ENCODE measurements around the gene CYP2J2.
"Not testable (repeated sequence)": the region's sequence is repeated elsewhere in the genome, so short reads cannot be mapped to it uniquely, and the experiment has no call there.

Gene CYP2J2

GRCh38 chr1:59921258-59921899 is 5.2 kb downstream of the CYP2J2 start:
- peaks cover 0 to 15% (median 2%) of the 10 kb centered on the region in 3 experiments for H3K27me3 ChIP-seq (ENCODE audit: control insufficient read depth in 3 of 3, insufficient read depth in 3 of 3, low read depth in 1 of 3, low read length in 3 of 3)
- not testable (repeated sequence) for H3K9ac ChIP-seq (ENCODE audit: low read depth, low read length, poor library complexity); H3K4me2 ChIP-seq (ENCODE audit: insufficient read depth, low read length, poor library complexity, severe bottlenecking); DNase-seq (ENCODE audit: low spot score); H3K79me1 ChIP-seq (ENCODE audit: low read depth, low read length); H2BK120ac ChIP-seq (ENCODE audit: low read depth, low read length); H3K9me3 ChIP-seq (replicated peaks in 1 of 2; ENCODE audit: control insufficient read depth in 2 of 2, insufficient read depth in 1 of 2, low read depth in 1 of 2, low read length in 2 of 2); H3K14ac ChIP-seq (ENCODE audit: low read length); H3K4me3 ChIP-seq (ENCODE audit: low read length in 2 of 2); H3K4me1 ChIP-seq (ENCODE audit: control insufficient read depth in 2 of 2, insufficient read depth in 1 of 2, low read depth in 1 of 2, low read length in 2 of 2); H2AK5ac ChIP-seq (ENCODE audit: low read depth, low read length); H4K91ac ChIP-seq (ENCODE audit: low read depth, low read length, poor library complexity); H4K8ac ChIP-seq (ENCODE audit: low read depth, low read length); H2BK5ac ChIP-seq (ENCODE audit: low read length); H2AFZ ChIP-seq (ENCODE audit: low read length); H3K18ac ChIP-seq (ENCODE audit: low read length); H2BK15ac ChIP-seq (ENCODE audit: low read length); H3K23ac ChIP-seq (ENCODE audit: low read depth, low read length, poor library complexity); H3K36me3 ChIP-seq (replicated peaks in 1 of 2; ENCODE audit: control insufficient read depth in 2 of 2, insufficient read depth in 2 of 2, low read length in 2 of 2); H3K4ac ChIP-seq (ENCODE audit: low read length); H2BK12ac ChIP-seq (ENCODE audit: low read length); H3K27ac ChIP-seq (replicated peaks; ENCODE audit: low read length)
- no CpG with 5 or more reads among the region's 6 CpGs for WGBS, 2 donors (ENCODE audit: extremely low coverage in 2 of 2, insufficient read length in 2 of 2, insufficient replicate concordance in 1 of 2)

- Histone ChIP-seq H4K8ac (ENCODE audit: low read depth, low read length) (no peak overlapping the region), H3K14ac (ENCODE audit: low read length) (no peak overlapping the region), H2BK15ac (ENCODE audit: low read length) (no peak overlapping the region), H2BK12ac (ENCODE audit: low read length) (no peak overlapping the region), H3K79me1 (ENCODE audit: low read depth, low read length) (no peaks in the 10 kb centered on the region), H2AFZ (ENCODE audit: low read length) (no peak overlapping the region), H2BK120ac (ENCODE audit: low read depth, low read length) (no peak overlapping the region), H2AK5ac (ENCODE audit: low read depth, low read length) (no peak overlapping the region), H3K23ac (ENCODE audit: low read depth, low read length, poor library complexity) (no peak overlapping the region), H3K4me3 (ENCODE audit: low read length in 2 of 2) (no peak overlapping the region), H4K91ac (ENCODE audit: low read depth, low read length, poor library complexity) (no peak overlapping the region), H3K18ac (ENCODE audit: low read length) (no peak overlapping the region), H3K36me3 (replicated peaks in 1 of 2; ENCODE audit: control insufficient read depth in 2 of 2, insufficient read depth in 2 of 2, low read length in 2 of 2) (no peaks in the 10 kb centered on the region), H3K4ac (ENCODE audit: low read length) (no peak overlapping the region), H3K27ac (replicated peaks; ENCODE audit: low read length) (no peak overlapping the region), H3K4me2 (ENCODE audit: insufficient read depth, low read length, poor library complexity, severe bottlenecking) (no peak overlapping the region), H3K9me3 (replicated peaks in 1 of 2; ENCODE audit: control insufficient read depth in 2 of 2, insufficient read depth in 1 of 2, low read depth in 1 of 2, low read length in 2 of 2) (peaks cover 0 to 3% of the 10 kb centered on the region in 2 donors), H3K27me3 (ENCODE audit: control insufficient read depth in 3 of 3, insufficient read depth in 3 of 3, low read depth in 1 of 3, low read length in 3 of 3) (no peaks in the 10 kb centered on the region), H2BK5ac (ENCODE audit: low read length) (no peak overlapping the region), H3K4me1 (ENCODE audit: control insufficient read depth in 2 of 2, insufficient read depth in 1 of 2, low read depth in 1 of 2, low read length in 2 of 2) (no peaks in the 10 kb centered on the region), H3K9ac (ENCODE audit: low read depth, low read length, poor library complexity) (no peak overlapping the region)
- no CpG with 5 or more reads among the region's 2 CpGs for WGBS, 2 donors (ENCODE audit: extremely low coverage in 2 of 2, insufficient read length in 2 of 2, insufficient replicate concordance in 1 of 2)
- no peak for DNase-seq (ENCODE audit: low spot score)
Measured at GRCh38 chr1:59919746-59920145, 6.8 kb downstream of the CYP2J2 start.

DNA sequence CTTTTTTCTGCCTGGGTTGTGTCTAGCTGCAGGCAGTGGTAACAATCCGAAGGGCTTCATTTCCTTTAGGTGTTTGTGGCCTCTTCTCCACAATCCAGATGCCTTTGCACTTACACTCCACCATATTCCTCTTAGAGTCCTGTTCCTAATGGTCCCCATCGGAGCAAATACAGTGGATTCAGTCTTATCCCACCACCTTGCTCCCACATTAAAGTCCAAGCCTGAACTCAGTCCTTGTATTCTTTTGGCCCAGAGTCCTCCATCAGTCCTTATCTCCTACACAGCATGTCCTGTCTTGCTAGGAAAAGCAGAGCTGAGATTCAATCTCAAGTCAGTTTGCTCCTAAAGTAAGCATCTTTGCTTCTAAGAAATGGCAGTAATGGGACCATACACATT is 8.8 kb downstream of the CYP2J2 start:
- H3K27ac ChIP-seq (replicated peaks; ENCODE audit: low read length): no peak overlapping the region
- no peak overlapping the region for H4K8ac ChIP-seq (ENCODE audit: low read depth, low read length)
- DNase-seq (ENCODE audit: low spot score): no peak
- no CpG with 5 or more reads among the region's 2 CpGs for WGBS, 2 donors (ENCODE audit: extremely low coverage in 2 of 2, insufficient read length in 2 of 2, insufficient replicate concordance in 1 of 2)
- no peaks in the 10 kb centered on the region for H3K27me3 ChIP-seq (ENCODE audit: control insufficient read depth in 3 of 3, insufficient read depth in 3 of 3, low read depth in 1 of 3, low read length in 3 of 3)
- no peaks in the 10 kb centered on the region for H3K79me1 ChIP-seq (ENCODE audit: low read depth, low read length)
- H3K4me2 ChIP-seq (ENCODE audit: insufficient read depth, low read length, poor library complexity, severe bottlenecking): no peak overlapping the region
- no peak overlapping the region for H2AFZ ChIP-seq (ENCODE audit: low read length)
- no peaks in the 10 kb centered on the region for H3K36me3 ChIP-seq (replicated peaks in 1 of 2; ENCODE audit: control insufficient read depth in 2 of 2, insufficient read depth in 2 of 2, low read length in 2 of 2)
- H3K4me1 ChIP-seq (ENCODE audit: control insufficient read depth in 2 of 2, insufficient read depth in 1 of 2, low read depth in 1 of 2, low read length in 2 of 2): no peaks in the 10 kb centered on the region
- peaks cover 0 to 1% of the 10 kb centered on the region in 2 donors for H3K9me3 ChIP-seq (replicated peaks in 1 of 2; ENCODE audit: control insufficient read depth in 2 of 2, insufficient read depth in 1 of 2, low read depth in 1 of 2, low read length in 2 of 2)
- H3K14ac ChIP-seq (ENCODE audit: low read length): no peak overlapping the region
- no peak overlapping the region for H3K4me3 ChIP-seq (ENCODE audit: low read length in 2 of 2)
- no peak overlapping the region for H2BK15ac ChIP-seq (ENCODE audit: low read length)
- no peak overlapping the region for H2BK12ac ChIP-seq (ENCODE audit: low read length)
- no peak overlapping the region for H2BK5ac ChIP-seq (ENCODE audit: low read length)
- no peak overlapping the region for H3K4ac ChIP-seq (ENCODE audit: low read length)
- no peak overlapping the region for H3K18ac ChIP-seq (ENCODE audit: low read length)
- no peak overlapping the region for H3K9ac ChIP-seq (ENCODE audit: low read depth, low read length, poor library complexity)
- H4K91ac ChIP-seq (ENCODE audit: low read depth, low read length, poor library complexity): no peak overlapping the region
- H3K23ac ChIP-seq (ENCODE audit: low read depth, low read length, poor library complexity): no peak overlapping the region
- H2BK120ac ChIP-seq (ENCODE audit: low read depth, low read length): no peak overlapping the region
- no peak overlapping the region for H2AK5ac ChIP-seq (ENCODE audit: low read depth, low read length)

DNA sequence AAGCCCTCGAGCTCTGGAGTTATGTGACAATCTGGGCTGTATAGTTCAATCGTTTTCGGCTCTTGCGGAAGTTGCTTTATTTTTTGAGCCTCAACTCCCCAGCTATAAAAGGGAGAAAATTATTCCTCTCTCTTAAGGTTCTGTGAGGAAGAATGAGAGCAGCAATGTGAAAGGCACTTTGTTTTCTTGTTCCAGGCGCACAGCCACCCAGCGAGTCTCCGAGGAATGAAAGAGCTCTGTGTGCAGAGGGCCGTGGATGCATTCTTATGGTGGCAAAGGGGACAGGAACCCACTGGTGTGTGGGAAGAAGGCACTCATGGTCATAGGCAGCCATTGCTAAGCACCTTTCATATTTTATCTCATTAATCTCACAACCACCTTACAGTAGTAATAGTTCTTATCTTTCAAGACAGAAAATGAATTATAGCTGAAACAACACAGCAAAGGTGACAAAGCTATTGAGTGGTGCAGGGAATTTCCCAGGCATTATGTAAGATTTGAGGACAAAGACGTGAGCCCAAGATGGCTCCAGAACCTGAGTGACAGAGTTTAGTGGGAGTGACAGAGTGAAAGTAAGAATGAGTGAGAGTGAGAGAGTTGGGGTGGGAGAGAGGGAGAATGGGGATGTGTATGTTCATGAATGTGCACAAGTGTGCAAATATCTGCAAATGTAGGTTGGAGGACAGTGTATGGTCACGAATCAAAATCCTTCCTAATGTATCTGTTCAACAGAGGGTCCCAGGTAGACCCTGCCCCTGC is 9.4 kb downstream of the CYP2J2 start:
- Histone ChIP-seq H4K8ac (ENCODE audit: low read depth, low read length) (no peak overlapping the region), H2BK5ac (ENCODE audit: low read length) (no peak overlapping the region), H3K9me3 (replicated peaks in 1 of 2; ENCODE audit: control insufficient read depth in 2 of 2, insufficient read depth in 1 of 2, low read depth in 1 of 2, low read length in 2 of 2) (peaks cover 0 to 1% of the 10 kb centered on the region in 2 donors), H3K14ac (ENCODE audit: low read length) (no peak overlapping the region), H3K18ac (ENCODE audit: low read length) (no peak overlapping the region), H4K91ac (ENCODE audit: low read depth, low read length, poor library complexity) (no peak overlapping the region), H3K9ac (ENCODE audit: low read depth, low read length, poor library complexity) (no peak overlapping the region), H3K23ac (ENCODE audit: low read depth, low read length, poor library complexity) (no peak overlapping the region), H3K36me3 (replicated peaks in 1 of 2; ENCODE audit: control insufficient read depth in 2 of 2, insufficient read depth in 2 of 2, low read length in 2 of 2) (no peaks in the 10 kb centered on the region), H3K27ac (replicated peaks; ENCODE audit: low read length) (no peak overlapping the region), H3K4me1 (ENCODE audit: control insufficient read depth in 2 of 2, insufficient read depth in 1 of 2, low read depth in 1 of 2, low read length in 2 of 2) (no peaks in the 10 kb centered on the region), H2BK12ac (ENCODE audit: low read length) (no peak overlapping the region), H3K4ac (ENCODE audit: low read length) (no peak overlapping the region), H2BK15ac (ENCODE audit: low read length) (no peak overlapping the region), H3K27me3 (ENCODE audit: control insufficient read depth in 3 of 3, insufficient read depth in 3 of 3, low read depth in 1 of 3, low read length in 3 of 3) (no peaks in the 10 kb centered on the region), H3K79me1 (ENCODE audit: low read depth, low read length) (no peaks in the 10 kb centered on the region), H2AK5ac (ENCODE audit: low read depth, low read length) (no peak overlapping the region), H2BK120ac (ENCODE audit: low read depth, low read length) (no peak overlapping the region), H2AFZ (ENCODE audit: low read length) (no peak overlapping the region), H3K4me3 (ENCODE audit: low read length in 2 of 2) (no peak overlapping the region), H3K4me2 (ENCODE audit: insufficient read depth, low read length, poor library complexity, severe bottlenecking) (no peak overlapping the region)
- WGBS, 2 donors (ENCODE audit: extremely low coverage in 2 of 2, insufficient read length in 2 of 2, insufficient replicate concordance in 1 of 2): no CpG with 5 or more reads among the region's 10 CpGs
- no peak for DNase-seq (ENCODE audit: low spot score)

All from neuronal stem cell (in vitro differentiated cells).